Measurements from ENCODE around the gene PALLD.

PALLD gene

GRCh38 chr4:168485156-168485910 is 11.5 kb upstream of the PALLD start:
- no peak for ATAC-seq
- Mint-ChIP-seq H3K27ac (no peak overlapping the region), H3K27me3 (no peaks in the 10 kb centered on the region), H3K4me3 (no peak overlapping the region), H3K4me1 (peaks cover 16% of the 10 kb centered on the region), H3K36me3 (no peaks in the 10 kb centered on the region), H3K9me3 (no peaks in the 10 kb centered on the region)

GRCh38 chr4:168486912-168487281 is 10.0 kb upstream of the PALLD start:
- H3K4me1 Mint-ChIP-seq: peaks cover 4% of the 10 kb centered on the region
- no peaks in the 10 kb centered on the region for H3K9me3 Mint-ChIP-seq
- H3K27me3 Mint-ChIP-seq: peaks cover 10% of the 10 kb centered on the region
- H3K27ac Mint-ChIP-seq: no peak overlapping the region
- no peak overlapping the region for H3K4me3 Mint-ChIP-seq
- ATAC-seq: no peak
- H3K36me3 Mint-ChIP-seq: no peaks in the 10 kb centered on the region

GRCh38 chr4:168487282-168488035 is 9.4 kb upstream of the PALLD start:
- Mint-ChIP-seq H3K27me3 (peaks cover 13% of the 10 kb centered on the region), H3K36me3 (no peaks in the 10 kb centered on the region), H3K4me3 (no peak overlapping the region), H3K27ac (no peak overlapping the region), H3K9me3 (no peaks in the 10 kb centered on the region), H3K4me1 (no peaks in the 10 kb centered on the region)
- no peak for ATAC-seq

- no peak overlapping the region for H3K27ac Mint-ChIP-seq
Observed at GRCh38 chr4:168488869-168489274, 8.0 kb upstream of the PALLD start.

GRCh38 chr4:168489616-168490015 is 7.2 kb upstream of the PALLD start:
- ATAC-seq: no peak

More at GRCh38 chr4:168488869-168489274, 8.0 kb upstream of the PALLD start:
- Mint-ChIP-seq H3K4me3 (no peak overlapping the region), H3K36me3 (no peaks in the 10 kb centered on the region), H3K4me1 (no peaks in the 10 kb centered on the region), H3K9me3 (no peaks in the 10 kb centered on the region), H3K27me3 (peaks cover 27% of the 10 kb centered on the region)
- ATAC-seq: no peak

GRCh38 chr4:168490711-168491110 is 6.1 kb upstream of the PALLD start:
- no peaks in the 10 kb centered on the region for H3K36me3 Mint-ChIP-seq
- H3K27me3 Mint-ChIP-seq: peaks cover 40% of the 10 kb centered on the region
- no peak overlapping the region for H3K27ac Mint-ChIP-seq
- no peaks in the 10 kb centered on the region for H3K9me3 Mint-ChIP-seq
- no peak overlapping the region for H3K4me3 Mint-ChIP-seq
- no peak for ATAC-seq
- no peaks in the 10 kb centered on the region for H3K4me1 Mint-ChIP-seq

More at GRCh38 chr4:168489616-168490015, 7.2 kb upstream of the PALLD start:
- H3K27ac Mint-ChIP-seq: no peak overlapping the region
- no peaks in the 10 kb centered on the region for H3K36me3 Mint-ChIP-seq
- H3K9me3 Mint-ChIP-seq: no peaks in the 10 kb centered on the region
- no peak overlapping the region for H3K4me3 Mint-ChIP-seq
- H3K27me3 Mint-ChIP-seq: peaks cover 32% of the 10 kb centered on the region
- H3K4me1 Mint-ChIP-seq: no peaks in the 10 kb centered on the region

GRCh38 chr4:168491563-168491962 is 5.3 kb upstream of the PALLD start:
- no peaks in the 10 kb centered on the region for H3K9me3 Mint-ChIP-seq
- no peaks in the 10 kb centered on the region for H3K36me3 Mint-ChIP-seq
- no peak overlapping the region for H3K27ac Mint-ChIP-seq
- no peaks in the 10 kb centered on the region for H3K4me1 Mint-ChIP-seq
- peaks cover 40% of the 10 kb centered on the region for H3K27me3 Mint-ChIP-seq
- H3K4me3 Mint-ChIP-seq: no peak overlapping the region
- ATAC-seq: no peak

- no peaks in the 10 kb centered on the region for H3K36me3 Mint-ChIP-seq
- H3K4me1 Mint-ChIP-seq: no peaks in the 10 kb centered on the region
- ATAC-seq: no peak
- peaks cover 28% of the 10 kb centered on the region for H3K27me3 Mint-ChIP-seq
- no peaks in the 10 kb centered on the region for H3K9me3 Mint-ChIP-seq
- H3K4me3 Mint-ChIP-seq: no peak overlapping the region
- H3K27ac Mint-ChIP-seq: no peak overlapping the region
Observed at GRCh38 chr4:168498251-168498650, 1.4 kb downstream of the PALLD start.

- no peak for ATAC-seq
- Mint-ChIP-seq H3K9me3 (no peaks in the 10 kb centered on the region), H3K4me3 (no peak overlapping the region), H3K27me3 (peaks cover 18% of the 10 kb centered on the region), H3K4me1 (no peaks in the 10 kb centered on the region), H3K27ac (no peak overlapping the region), H3K36me3 (no peaks in the 10 kb centered on the region)
Observed at GRCh38 chr4:168499241-168499640, 2.4 kb downstream of the PALLD start.

GRCh38 chr4:168501407-168501806 is 4.6 kb downstream of the PALLD start:
- Mint-ChIP-seq H3K36me3 (no peaks in the 10 kb centered on the region), H3K9me3 (no peaks in the 10 kb centered on the region)
- ATAC-seq: no peak

GRCh38 chr4:168502861-168503260 is 6.0 kb downstream of the PALLD start:
- Mint-ChIP-seq H3K27me3 (peaks cover 8% of the 10 kb centered on the region), H3K4me3 (no peak overlapping the region), H3K27ac (no peak overlapping the region), H3K9me3 (no peaks in the 10 kb centered on the region), H3K36me3 (no peaks in the 10 kb centered on the region), H3K4me1 (no peaks in the 10 kb centered on the region)
- no peak for ATAC-seq

More at GRCh38 chr4:168501407-168501806, 4.6 kb downstream of the PALLD start:
- Mint-ChIP-seq H3K27me3 (peaks cover 8% of the 10 kb centered on the region), H3K4me3 (no peak overlapping the region), H3K27ac (no peak overlapping the region), H3K4me1 (no peaks in the 10 kb centered on the region)

GRCh38 chr4:168503652-168504362 is 7.0 kb downstream of the PALLD start:
- no peak overlapping the region for H3K27ac Mint-ChIP-seq
- peaks cover 2% of the 10 kb centered on the region for H3K27me3 Mint-ChIP-seq
- no peaks in the 10 kb centered on the region for H3K9me3 Mint-ChIP-seq
- H3K4me1 Mint-ChIP-seq: no peaks in the 10 kb centered on the region
- ATAC-seq: no peak
- H3K4me3 Mint-ChIP-seq: no peak overlapping the region
- H3K36me3 Mint-ChIP-seq: no peaks in the 10 kb centered on the region

- no peaks in the 10 kb centered on the region for H3K36me3 Mint-ChIP-seq
- ATAC-seq: no peak
- H3K27ac Mint-ChIP-seq: no peak overlapping the region
Observed at GRCh38 chr4:168504526-168504925, 7.7 kb downstream of the PALLD start.

GRCh38 chr4:168506014-168506413 is 9.2 kb downstream of the PALLD start:
- no peak for ATAC-seq
- H3K36me3 Mint-ChIP-seq: no peaks in the 10 kb centered on the region
- no peaks in the 10 kb centered on the region for H3K27me3 Mint-ChIP-seq
- H3K4me1 Mint-ChIP-seq: no peaks in the 10 kb centered on the region
- no peak overlapping the region for H3K27ac Mint-ChIP-seq
- H3K4me3 Mint-ChIP-seq: no peak overlapping the region
- no peaks in the 10 kb centered on the region for H3K9me3 Mint-ChIP-seq

More at GRCh38 chr4:168504526-168504925, 7.7 kb downstream of the PALLD start:
- no peak overlapping the region for H3K4me3 Mint-ChIP-seq
- no peaks in the 10 kb centered on the region for H3K27me3 Mint-ChIP-seq
- H3K9me3 Mint-ChIP-seq: no peaks in the 10 kb centered on the region
- no peaks in the 10 kb centered on the region for H3K4me1 Mint-ChIP-seq

- Mint-ChIP-seq H3K27ac (no peak overlapping the region), H3K36me3 (no peaks in the 10 kb centered on the region), H3K27me3 (no peaks in the 10 kb centered on the region), H3K9me3 (no peaks in the 10 kb centered on the region), H3K4me1 (no peaks in the 10 kb centered on the region), H3K4me3 (no peak overlapping the region)
- no peak for ATAC-seq
Observed at GRCh38 chr4:168507178-168507815, 10.4 kb downstream of the PALLD start.

Data from stimulated activated memory B cell treated with anti-CD40 and anti-IgM and Interleukin-4, amounts not matched to agents 10 μg/mL and 1 μg/mL and 100 μg/mL, for 72 hours (primary cell).